ENCODE results near the gene KLF3. TPM values are rescaled to one million over a fixed set of nuclear protein-coding genes. Genes with fewer than 3 reads are reported as not detected.

The KLF3 gene
- total RNA-seq, 2 experiments from 2014 or later: 8.1 to 8.3 TPM

DNA sequence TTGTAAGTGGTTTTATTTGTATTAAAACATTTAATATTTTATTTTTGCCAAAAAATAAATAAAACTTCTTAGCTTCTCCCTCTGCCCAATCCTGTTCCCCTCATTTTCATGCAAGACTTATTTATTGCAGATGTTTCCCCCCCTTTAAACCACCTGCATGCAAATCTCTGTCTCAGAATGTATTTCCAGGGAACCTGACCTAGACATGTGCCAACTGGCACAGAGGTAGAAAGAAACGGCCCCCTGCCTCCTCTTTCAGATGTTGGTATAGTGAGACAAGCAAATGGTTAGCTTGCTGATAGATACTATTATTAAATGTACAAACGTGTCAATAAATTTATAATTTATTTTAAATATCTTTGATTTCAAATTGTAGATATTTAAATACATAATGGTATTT, 47.1 kb downstream of the KLF3 start:
- ChIA-PET CTCF (no interaction called here), POLR2A (no interaction called here)
- ATAC-seq (no peak), DNase-seq (no peak)
- Mint-ChIP-seq H3K27me3 (ENCODE audit: low read depth) (peaks cover 10% of the 10 kb centered on the region), H3K9me3 (ENCODE audit: insufficient read depth) (peaks cover 17% of the 10 kb centered on the region), H3K4me3 (no peak overlapping the region), H3K27ac (no peak overlapping the region), H3K36me3 (ENCODE audit: low read depth) (peaks cover 4% of the 10 kb centered on the region), H3K4me1 (ENCODE audit: low read depth) (peaks cover 11% of the 10 kb centered on the region)

DNA sequence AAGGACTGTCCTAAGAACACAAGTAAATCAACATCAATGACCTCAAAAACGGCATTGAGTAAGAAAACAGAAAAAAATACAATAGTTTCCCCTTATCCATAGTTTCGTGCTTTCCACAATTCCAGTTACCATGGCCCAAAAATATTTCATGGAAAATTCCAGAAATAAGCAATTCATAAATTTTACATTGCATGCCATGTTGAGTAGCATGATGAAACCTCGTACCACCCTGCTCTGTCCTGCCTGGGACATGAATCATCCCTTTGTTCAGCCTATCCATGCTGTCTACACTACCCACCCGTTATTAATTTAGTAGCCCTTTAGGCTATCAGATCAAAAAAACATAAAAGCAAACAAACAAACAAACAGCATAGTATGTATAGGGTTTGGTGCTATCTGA, 51.1 kb downstream of the KLF3 start:
- Mint-ChIP-seq H3K4me1 (ENCODE audit: low read depth) (peaks cover 4% of the 10 kb centered on the region), H3K27ac (no peak overlapping the region), H3K36me3 (ENCODE audit: low read depth) (peaks cover 4% of the 10 kb centered on the region), H3K27me3 (ENCODE audit: low read depth) (peaks cover 10% of the 10 kb centered on the region), H3K4me3 (no peak overlapping the region), H3K9me3 (ENCODE audit: insufficient read depth) (peaks cover 17% of the 10 kb centered on the region)
- POLR2A ChIA-PET: interaction anchor here (0.8 kb wide), 1 partner anchor 44 kb away, joined by 3 read pairs; no protein-coding TSS in a partner anchor
- ATAC-seq (no peak), DNase-seq (no peak)
- CTCF ChIA-PET: interaction anchor here (0.7 to 1.4 kb wide), 3 partner anchors 15 to 40 kb away, joined by 3 to 5 read pairs (median 4); no protein-coding TSS in a partner anchor

DNA sequence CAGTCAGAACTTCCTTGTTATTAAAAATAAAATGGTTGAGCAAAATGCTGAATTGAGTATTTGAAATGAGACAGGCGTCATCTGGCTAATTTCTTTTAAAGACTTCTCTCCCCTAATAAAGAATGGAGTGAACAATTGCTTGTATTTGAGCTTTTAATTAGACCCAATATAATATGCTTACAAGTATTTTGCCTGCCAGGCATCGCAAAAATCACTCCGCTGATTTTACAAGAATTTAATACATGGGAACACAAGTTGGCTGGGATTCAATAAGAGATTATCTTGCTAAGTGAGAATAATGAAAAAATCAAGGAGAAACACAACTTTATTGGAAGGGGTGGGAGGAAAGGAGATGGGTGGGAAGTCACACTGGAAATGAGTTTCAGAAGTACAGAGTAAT, 52.3 kb downstream of the KLF3 start:
- Mint-ChIP-seq H3K9me3 (ENCODE audit: insufficient read depth) (peaks cover 17% of the 10 kb centered on the region), H3K36me3 (ENCODE audit: low read depth) (peaks cover 4% of the 10 kb centered on the region)
- POLR2A ChIA-PET: no interaction called here

GRCh38 chr4:38717604-38718003, 53.6 kb downstream of the KLF3 start:
- ChIA-PET POLR2A (no interaction called here), CTCF (no interaction called here)
- Mint-ChIP-seq H3K36me3 (ENCODE audit: low read depth) (peaks cover 2% of the 10 kb centered on the region), H3K9me3 (ENCODE audit: insufficient read depth) (peaks cover 12% of the 10 kb centered on the region), H3K27ac (no peak overlapping the region), H3K27me3 (ENCODE audit: low read depth) (peaks cover 4% of the 10 kb centered on the region), H3K4me1 (ENCODE audit: low read depth) (no peaks in the 10 kb centered on the region), H3K4me3 (no peak overlapping the region)
- no peak for DNase-seq
- ATAC-seq: no peak

More for the DNA sequence above, 52.3 kb downstream of the KLF3 start:
- ATAC-seq (no peak), DNase-seq (no peak)
- CTCF ChIA-PET: no interaction called here
- no peak overlapping the region for H3K27ac Mint-ChIP-seq
- no peaks in the 10 kb centered on the region for H3K4me1 Mint-ChIP-seq (ENCODE audit: low read depth)
- H3K4me3 Mint-ChIP-seq: no peak overlapping the region
- peaks cover 8% of the 10 kb centered on the region for H3K27me3 Mint-ChIP-seq (ENCODE audit: low read depth)

GRCh38 chr4:38723114-38723513, 59.1 kb downstream of the KLF3 start:
- H3K27me3 Mint-ChIP-seq (ENCODE audit: low read depth): peaks cover 3% of the 10 kb centered on the region

DNA sequence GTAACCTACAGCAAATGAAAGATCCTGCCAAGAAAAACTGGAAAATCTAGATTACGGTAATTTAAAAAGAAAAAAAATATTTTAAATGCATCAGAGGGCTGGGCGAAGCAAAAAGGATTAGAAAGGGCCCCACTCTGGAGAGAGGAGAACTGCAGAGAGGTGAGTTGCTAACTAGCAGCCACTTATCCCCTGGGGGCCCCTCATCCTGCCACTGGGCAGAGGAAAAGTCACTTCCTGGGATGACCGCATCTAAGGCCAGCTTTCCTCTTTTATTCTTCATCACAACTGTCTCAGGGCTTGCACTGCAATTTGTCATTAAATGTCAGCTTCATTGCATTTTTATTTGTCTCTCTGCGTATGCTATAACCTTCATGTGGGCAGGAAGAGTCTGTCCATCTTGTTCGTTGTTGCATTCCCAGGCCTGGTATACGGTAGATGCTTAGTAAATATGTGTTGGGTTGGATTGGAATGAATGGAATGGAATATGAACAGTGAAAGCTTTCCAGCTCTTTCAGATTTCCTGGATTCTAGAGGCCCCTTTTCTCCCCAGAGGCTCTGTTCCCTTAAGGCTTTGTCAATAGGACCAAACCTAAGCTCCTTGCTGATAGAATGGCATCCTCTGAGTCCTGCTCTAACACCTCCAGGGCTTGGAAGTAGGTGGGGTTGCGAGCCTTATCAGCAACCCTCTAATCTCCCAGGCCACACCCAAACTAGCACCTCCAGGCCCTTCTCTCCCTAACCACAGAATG, 59.9 kb downstream of the KLF3 start:
- ATAC-seq (no peak), DNase-seq (no peak)
- no peak overlapping the region for H3K27ac Mint-ChIP-seq
- H3K9me3 Mint-ChIP-seq (ENCODE audit: insufficient read depth): no peaks in the 10 kb centered on the region
- CTCF ChIA-PET: interaction anchor here (0.6 to 1.7 kb wide), 3 partner anchors 405 to 544 kb away, joined by 3 to 5 read pairs (median 5); no protein-coding TSS in a partner anchor
- peaks cover 3% of the 10 kb centered on the region for H3K27me3 Mint-ChIP-seq (ENCODE audit: low read depth)
- POLR2A ChIA-PET: no interaction called here
- no peak overlapping the region for H3K4me3 Mint-ChIP-seq
- no peaks in the 10 kb centered on the region for H3K36me3 Mint-ChIP-seq (ENCODE audit: low read depth)
- H3K4me1 Mint-ChIP-seq (ENCODE audit: low read depth): peaks cover 8% of the 10 kb centered on the region

More at GRCh38 chr4:38723114-38723513, 59.1 kb downstream of the KLF3 start:
- Mint-ChIP-seq H3K27ac (no peak overlapping the region), H3K4me1 (ENCODE audit: low read depth) (peaks cover 8% of the 10 kb centered on the region), H3K36me3 (ENCODE audit: low read depth) (no peaks in the 10 kb centered on the region), H3K9me3 (ENCODE audit: insufficient read depth) (no peaks in the 10 kb centered on the region), H3K4me3 (no peak overlapping the region)
- ChIA-PET POLR2A (no interaction called here), CTCF (interaction anchor here (0.6 kb wide), 1 partner anchor 543 kb away, joined by 3 read pairs; no protein-coding TSS in a partner anchor)
- DNase-seq (no peak), ATAC-seq (no peak)

DNA sequence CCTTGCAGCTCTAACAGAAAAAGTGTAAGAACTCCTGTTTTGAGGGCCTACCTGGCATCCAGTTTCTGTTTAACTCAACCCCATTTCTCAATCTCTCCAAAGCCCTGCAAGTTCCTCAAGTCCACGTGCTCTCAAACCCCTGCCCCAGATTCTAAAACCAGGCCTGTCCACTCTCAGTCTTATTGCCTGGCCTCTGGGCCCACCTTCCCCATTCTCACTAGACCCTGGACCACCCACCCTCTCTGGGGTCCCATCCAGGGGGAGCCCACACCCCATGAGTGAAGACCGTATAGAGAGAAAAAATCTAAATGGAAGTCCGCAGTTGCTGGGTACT, 60.4 kb downstream of the KLF3 start:
- ChIA-PET POLR2A (no interaction called here), CTCF (interaction anchor here (1.7 kb wide), 2 partner anchors 405 to 545 kb away, joined by 5 read pairs; no protein-coding TSS in a partner anchor)
- Mint-ChIP-seq H3K4me1 (ENCODE audit: low read depth) (peaks cover 8% of the 10 kb centered on the region), H3K27ac (no peak overlapping the region), H3K4me3 (no peak overlapping the region), H3K27me3 (ENCODE audit: low read depth) (peaks cover 3% of the 10 kb centered on the region), H3K36me3 (ENCODE audit: low read depth) (no peaks in the 10 kb centered on the region), H3K9me3 (ENCODE audit: insufficient read depth) (no peaks in the 10 kb centered on the region)
- DNase-seq (no peak), ATAC-seq (no peak)

DNA sequence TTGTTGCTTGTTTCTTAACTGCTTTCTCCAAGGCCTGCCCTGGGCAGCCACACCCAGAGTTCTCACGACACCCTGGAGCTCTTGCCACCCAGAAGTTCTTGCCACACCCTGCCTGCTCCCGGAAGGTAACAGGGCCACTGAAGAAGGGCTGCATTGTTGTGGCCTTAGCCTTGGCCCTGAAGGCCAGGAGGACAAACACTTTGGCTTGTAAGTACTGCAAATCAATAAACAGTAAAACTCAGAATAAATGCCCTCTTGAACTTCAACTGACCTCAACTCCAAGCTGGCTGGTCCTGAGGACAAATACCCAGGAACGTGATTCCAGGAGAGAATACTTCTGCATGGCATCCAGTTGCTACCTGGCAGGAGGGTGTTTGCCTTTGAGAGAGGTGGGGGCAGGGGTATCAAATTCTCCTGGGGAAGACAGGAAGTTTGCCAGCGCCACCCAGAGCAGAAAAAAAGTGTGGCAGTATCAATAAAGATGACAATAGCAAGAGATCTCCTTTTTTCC, 64.7 kb downstream of the KLF3 start:
- ATAC-seq: no peak
- no peak overlapping the region for H3K27ac Mint-ChIP-seq
- POLR2A ChIA-PET: no interaction called here

GRCh38 chr4:38730493-38730829, 66.5 kb downstream of the KLF3 start:
- POLR2A ChIA-PET: no interaction called here

More for the DNA sequence above, 64.7 kb downstream of the KLF3 start:
- Mint-ChIP-seq H3K36me3 (ENCODE audit: low read depth) (peaks cover 2% of the 10 kb centered on the region), H3K9me3 (ENCODE audit: insufficient read depth) (no peaks in the 10 kb centered on the region), H3K27me3 (ENCODE audit: low read depth) (peaks cover 5% of the 10 kb centered on the region), H3K4me3 (no peak overlapping the region), H3K4me1 (ENCODE audit: low read depth) (peaks cover 20% of the 10 kb centered on the region)
- no peak for DNase-seq
- CTCF ChIA-PET: interaction anchor here (1.2 to 5.9 kb wide), 5 partner anchors 409 to 552 kb away, joined by 3 to 35 read pairs (median 13); no protein-coding TSS in a partner anchor

GRCh38 chr4:38730830-38731646, 67.0 kb downstream of the KLF3 start:
- Mint-ChIP-seq H3K4me3 (no peak overlapping the region), H3K27ac (no peak overlapping the region), H3K4me1 (ENCODE audit: low read depth) (peaks cover 13% of the 10 kb centered on the region), H3K36me3 (ENCODE audit: low read depth) (peaks cover 2% of the 10 kb centered on the region), H3K9me3 (ENCODE audit: insufficient read depth) (no peaks in the 10 kb centered on the region), H3K27me3 (ENCODE audit: low read depth) (peaks cover 10% of the 10 kb centered on the region)
- ATAC-seq (peak; percentile 64), DNase-seq (peak; percentile 82)
- ChIA-PET CTCF (interaction anchor here (0.5 to 5.9 kb wide), 24 partner anchors 10 to 1971 kb away, joined by 3 to 35 read pairs (median 3); no protein-coding TSS in a partner anchor), POLR2A (interaction anchor here (0.7 kb wide), 1 partner anchor 413 kb away, joined by 3 read pairs; no protein-coding TSS in a partner anchor)

More at GRCh38 chr4:38730493-38730829, 66.5 kb downstream of the KLF3 start:
- Mint-ChIP-seq H3K27me3 (ENCODE audit: low read depth) (peaks cover 7% of the 10 kb centered on the region), H3K9me3 (ENCODE audit: insufficient read depth) (no peaks in the 10 kb centered on the region), H3K27ac (no peak overlapping the region), H3K4me3 (no peak overlapping the region), H3K4me1 (ENCODE audit: low read depth) (peaks cover 13% of the 10 kb centered on the region), H3K36me3 (ENCODE audit: low read depth) (peaks cover 2% of the 10 kb centered on the region)
- ATAC-seq (no peak), DNase-seq (no peak)
- CTCF ChIA-PET: interaction anchor here (0.5 to 5.9 kb wide), 18 partner anchors 11 to 843 kb away, joined by 3 to 35 read pairs (median 3); no protein-coding TSS in a partner anchor

DNA sequence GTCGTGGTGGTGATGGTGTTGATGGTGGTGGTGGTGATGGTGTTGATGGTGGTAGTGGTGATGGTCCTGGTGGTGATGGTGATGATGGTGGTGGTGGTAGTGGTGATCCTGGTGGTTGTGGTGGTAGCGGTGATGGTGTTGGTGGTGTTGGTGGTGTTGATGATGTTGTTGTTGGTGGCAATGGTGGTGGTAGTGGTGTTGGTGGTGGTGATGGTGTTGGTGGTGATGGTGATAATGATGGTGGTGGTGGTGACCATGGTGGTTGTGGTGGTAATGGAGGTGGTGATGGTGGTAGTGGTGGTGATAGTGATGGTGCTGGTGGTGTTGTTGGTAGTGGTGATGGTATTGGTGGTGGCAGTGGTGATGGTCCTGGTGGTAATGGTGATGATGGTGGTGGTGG, 69.7 kb downstream of the KLF3 start:
- POLR2A ChIA-PET: no interaction called here
- no peaks in the 10 kb centered on the region for H3K9me3 Mint-ChIP-seq (ENCODE audit: insufficient read depth)
- peaks cover 13% of the 10 kb centered on the region for H3K27me3 Mint-ChIP-seq (ENCODE audit: low read depth)
- CTCF ChIA-PET: no interaction called here
- peaks cover 13% of the 10 kb centered on the region for H3K4me1 Mint-ChIP-seq (ENCODE audit: low read depth)
- ATAC-seq (no peak), DNase-seq (no peak)
- peaks cover 2% of the 10 kb centered on the region for H3K36me3 Mint-ChIP-seq (ENCODE audit: low read depth)
- H3K4me3 Mint-ChIP-seq: no peak overlapping the region
- peak overlapping the region; percentile 79 for H3K27ac Mint-ChIP-seq

Data from activated CD8-positive, alpha-beta T cell treated with anti-CD3 and anti-CD28 coated beads, Interleukin-2, amount 10 ng/mL, durations not matched to agents 7 days and 5 days (primary cell).